SIG-M5 treated with dmso at 0.1 percent for 504 hours (cell line): ENCODE data around the gene GGT6.

Source experiments
- DNase-seq: peaks from one replicate; lab custom pipeline; 2025; ENCODE audit not compliant: unreplicated experiment; lab: John Stamatoyannopoulos, UW

GGT6 gene

DNA sequence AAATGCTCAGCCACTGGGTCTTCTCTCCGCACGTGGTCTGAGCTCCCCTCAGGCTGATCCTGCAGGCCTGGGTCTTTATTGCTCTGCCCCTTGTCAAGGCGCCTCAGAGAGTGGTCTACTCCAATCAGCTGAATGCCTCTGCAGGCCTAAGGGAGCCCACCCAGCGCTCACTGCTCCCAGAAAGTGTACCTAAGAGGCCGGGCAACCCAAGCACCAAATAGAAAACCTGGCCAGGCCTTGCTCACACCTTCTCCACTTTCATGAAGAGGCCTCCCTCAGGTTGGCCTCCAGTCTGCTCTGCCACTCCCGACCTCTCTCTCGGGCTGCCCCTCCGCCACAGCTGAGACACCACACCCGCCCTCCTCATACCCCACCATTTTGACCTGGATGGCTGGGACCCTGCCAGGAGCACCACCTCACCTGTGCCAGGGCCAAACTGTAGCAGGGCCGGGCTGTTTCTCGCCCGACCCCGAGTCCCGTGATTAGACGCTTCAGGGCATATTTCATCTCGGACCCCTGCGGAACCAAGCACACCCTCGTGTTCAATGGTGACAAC, 5.9 kb downstream of the GGT6 start:
- no peak for DNase-seq

- no peak for DNase-seq
Observed at GRCh38 chr17:4553669-4554068, 6.7 kb downstream of the GGT6 start.

GRCh38 chr17:4551796-4552525, 8.4 kb downstream of the GGT6 start:
- no peak for DNase-seq

GRCh38 chr17:4551141-4551540, 9.2 kb downstream of the GGT6 start:
- no peak for DNase-seq

GRCh38 chr17:4550534-4551039, 9.8 kb downstream of the GGT6 start:
- DNase-seq, result no peak

GRCh38 chr17:4549781-4550533, 10.4 kb downstream of the GGT6 start:
- no peak for DNase-seq

DNA sequence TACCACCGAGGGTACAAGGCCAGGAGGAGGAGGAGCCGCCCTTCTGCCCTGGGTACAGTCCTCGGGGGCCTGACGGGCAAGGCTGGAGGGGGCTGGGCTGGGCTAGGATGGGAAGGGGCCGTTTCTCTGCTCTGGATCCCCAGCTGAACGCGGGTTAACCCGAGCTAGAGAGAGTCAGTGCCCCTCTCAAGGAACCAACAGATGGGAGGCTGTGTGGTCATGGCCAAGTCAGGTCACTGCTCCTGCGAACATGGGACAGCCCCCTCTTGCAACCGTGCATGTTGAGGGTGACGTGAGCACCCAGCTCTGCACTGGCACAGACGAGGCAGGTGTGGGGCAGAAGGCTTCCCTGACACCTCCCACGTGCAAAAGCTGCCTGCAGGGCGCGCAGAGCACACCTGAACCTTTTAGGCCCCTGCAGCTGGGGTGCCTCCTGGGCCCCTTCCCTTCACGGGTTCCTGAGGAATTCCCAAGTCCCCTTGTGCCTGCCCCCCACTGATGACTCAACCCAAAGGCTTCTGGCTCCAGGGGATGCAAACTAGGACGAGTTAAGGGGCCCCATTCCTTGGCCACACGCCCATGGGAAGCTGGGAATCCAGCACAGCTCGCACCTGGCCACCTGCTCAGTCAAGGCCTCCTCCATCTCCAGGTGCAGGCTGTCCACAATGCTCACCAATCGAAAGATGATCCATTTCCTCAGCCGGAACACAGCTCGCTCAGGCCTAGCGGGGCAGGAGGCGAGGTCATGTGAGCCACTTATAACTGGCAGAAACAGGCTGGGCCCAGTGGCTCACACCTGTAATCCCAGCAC, 11.5 kb downstream of the GGT6 start:
- no peak for DNase-seq

GRCh38 chr17:4548061-4548461, 12.3 kb downstream of the GGT6 start:
- no peak for DNase-seq

GRCh38 chr17:4547118-4547906, 13.1 kb downstream of the GGT6 start:
- DNase-seq, result no peak

- no peak for DNase-seq
Observed at GRCh38 chr17:4545217-4545951, 15.0 kb downstream of the GGT6 start.

DNA sequence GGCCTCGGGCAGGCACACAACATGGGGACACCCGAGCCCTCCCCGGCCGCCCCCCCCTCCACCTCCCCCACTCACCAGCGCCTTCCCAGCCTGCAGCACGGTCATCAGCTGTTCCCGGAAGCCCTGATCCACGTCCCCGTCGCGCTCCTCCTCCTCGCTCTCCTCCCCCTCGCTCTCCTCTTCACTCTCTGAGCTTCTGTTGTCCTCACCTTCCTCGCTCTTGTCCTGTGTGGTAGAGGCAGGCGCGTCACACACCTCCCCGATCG, 15.5 kb downstream of the GGT6 start:
- no peak for DNase-seq

DNA sequence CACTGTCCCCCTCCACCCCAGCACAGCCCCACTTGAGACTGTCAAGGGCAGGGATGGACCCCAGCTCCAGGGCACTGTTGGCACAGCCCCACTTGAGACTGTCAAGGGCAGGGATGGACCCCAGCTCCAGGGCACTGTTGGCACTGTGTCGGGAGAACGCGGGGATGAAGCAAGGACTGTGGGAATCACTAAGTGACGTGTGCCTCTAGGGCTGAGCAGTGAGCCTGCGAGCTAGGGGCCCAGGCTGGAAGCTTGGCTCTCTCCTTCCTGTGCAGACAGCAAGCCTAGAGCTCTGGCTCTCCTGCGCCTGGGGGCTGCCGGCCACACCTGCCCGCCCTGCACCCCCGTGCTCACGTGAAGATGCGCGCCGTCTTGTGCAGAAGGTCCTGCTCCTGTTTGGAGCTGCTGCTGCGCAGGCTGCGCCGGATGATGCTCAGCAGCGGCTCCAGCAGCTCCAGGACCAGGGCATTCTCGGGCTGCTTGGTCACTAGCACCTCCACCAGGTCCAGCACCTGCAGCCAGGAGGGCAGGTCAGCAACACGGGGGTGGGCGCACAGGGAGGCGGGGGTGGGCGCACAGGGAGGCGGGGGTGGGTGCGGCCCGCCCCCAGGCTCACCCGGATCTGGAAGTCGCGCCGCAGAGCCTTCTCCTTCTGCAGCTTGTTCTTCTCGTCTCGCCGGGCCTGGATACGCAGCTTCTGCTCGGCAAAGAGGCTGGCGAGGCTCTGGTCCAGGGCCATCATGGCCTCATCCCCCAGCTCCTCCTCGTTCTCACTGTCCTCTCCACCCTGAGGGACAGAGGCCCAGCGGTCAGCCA, 16.0 kb downstream of the GGT6 start:
- no peak for DNase-seq

DNA sequence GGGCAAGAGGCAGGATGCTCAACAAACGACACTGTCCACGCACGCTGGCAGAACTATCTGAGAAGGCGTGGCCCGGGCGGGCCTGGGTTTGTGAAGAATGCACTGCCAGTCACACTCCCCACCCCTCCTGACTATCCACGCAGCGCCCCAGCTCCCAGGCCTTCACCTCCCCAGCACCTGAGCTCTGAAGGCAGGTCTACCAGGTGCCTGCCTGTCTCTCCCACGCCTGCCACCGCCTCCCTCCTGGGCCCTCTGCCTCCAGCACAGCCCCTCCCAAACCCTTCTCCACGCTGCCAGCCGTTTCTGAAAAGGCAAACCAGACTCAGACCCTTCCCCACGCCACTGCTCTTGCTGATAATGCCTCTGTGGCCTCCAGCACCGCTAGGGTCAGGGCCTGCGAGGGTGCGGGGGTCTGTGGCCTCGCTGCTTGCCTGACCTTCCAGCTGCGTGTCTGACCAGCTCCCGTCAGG, 16.8 kb downstream of the GGT6 start:
- no peak for DNase-seq

- no peak for DNase-seq
Observed at GRCh38 chr17:4542726-4543191, 17.6 kb downstream of the GGT6 start.

GRCh38 chr17:4542003-4542725, 18.2 kb downstream of the GGT6 start:
- no peak for DNase-seq

GRCh38 chr17:4541328-4542002, 18.9 kb downstream of the GGT6 start:
- DNase-seq, result no peak

- no peak for DNase-seq
Observed at GRCh38 chr17:4540687-4541327, 19.6 kb downstream of the GGT6 start.
